ENCODE results near the gene ABCA2. TPM values are rescaled to one million over a fixed set of nuclear protein-coding genes. Genes with fewer than 3 reads are reported as not detected.

The ABCA2 gene
- polyA plus RNA-seq, 1 of the 3 experiments (the other 2 are of a cell fraction): 34.7 TPM

DNA sequence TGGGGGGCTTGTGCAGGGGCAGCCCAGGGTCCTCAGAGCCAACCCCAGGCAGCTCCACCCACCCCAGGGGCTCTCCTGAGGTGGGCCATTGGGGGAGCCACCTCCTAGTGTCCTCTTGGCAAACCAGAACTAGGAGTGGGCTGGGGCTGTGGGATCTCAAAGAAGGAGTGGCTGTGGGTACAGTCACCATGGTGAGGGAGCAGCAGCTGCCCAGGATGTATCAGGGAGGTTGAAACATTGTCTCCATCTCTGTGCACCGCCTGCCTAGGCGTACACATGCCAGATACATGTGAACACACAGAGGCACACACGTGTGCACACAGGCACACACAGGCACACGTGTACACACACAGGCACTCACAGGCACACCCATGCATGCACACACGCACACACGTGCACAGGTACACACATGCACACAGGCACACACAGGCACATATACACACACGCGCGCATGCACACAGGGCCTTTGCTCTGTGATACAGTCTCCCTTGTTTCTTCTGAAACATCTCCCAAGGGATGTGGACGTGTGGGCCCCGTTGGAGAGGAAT is 65.3 kb downstream of the ABCA2 start:
- no peak for DNase-seq
- POLR2A ChIA-PET: interaction anchor here (0.6 kb wide), 1 partner anchor 8 kb away, joined by 4 read pairs; no protein-coding TSS in a partner anchor
- Histone ChIP-seq H3K9ac (no peak overlapping the region), H4K20me1 (ENCODE audit: insufficient read depth) (no peaks in the 10 kb centered on the region), H3K79me2 (ENCODE audit: insufficient read depth) (no peaks in the 10 kb centered on the region), H3K27me3 (ENCODE audit: insufficient read depth) (no peaks in the 10 kb centered on the region), H3K4me3 (ENCODE audit: low read depth in 2 of 2, low read length in 1 of 2) (no peak overlapping the region), H2AFZ (ENCODE audit: low read depth) (no peak overlapping the region), H3K9me2 (no peaks in the 10 kb centered on the region), H3K27ac (ENCODE audit: low read depth in 2 of 2, low read length in 1 of 2) (no peak overlapping the region), H3F3A (replicated peaks; ENCODE audit: insufficient read depth) (no peaks in the 10 kb centered on the region), H3K4me2 (no peak overlapping the region), H3K4me1 (ENCODE audit: control insufficient read depth in 1 of 2, insufficient read depth in 2 of 2, low read depth in 1 of 2, low read length in 1 of 2) (peaks cover 0 to 8% of the 10 kb centered on the region in 2 experiments; a peak in 1 of 4 replicates), H3K36me3 (replicated peaks in 1 of 2; ENCODE audit: control insufficient read depth in 1 of 2, insufficient read depth in 2 of 2, low read length in 1 of 2) (no peaks in the 10 kb centered on the region), H3K9me3 (no peaks in the 10 kb centered on the region)
- 83% methylated on average over 9 of the region's 11 CpGs for WGBS (ENCODE audit: low lambda C conversion rate)
- no peak for TF ChIP-seq NFIC (IDR thresholded peaks at IDR 0.05; ENCODE audit: borderline replicate concordance)
- TF ChIP-seq SIN3A (IDR thresholded peaks at IDR 0.05; ENCODE audit: borderline replicate concordance, low read depth, low read length): no peak
- CTCF ChIA-PET: interaction anchor here (0.6 to 1.6 kb wide), 3 partner anchors 8 to 68 kb away, joined by 3 to 6 read pairs (median 4); partner anchors contain the start of genes C8G and FBXW5

DNA sequence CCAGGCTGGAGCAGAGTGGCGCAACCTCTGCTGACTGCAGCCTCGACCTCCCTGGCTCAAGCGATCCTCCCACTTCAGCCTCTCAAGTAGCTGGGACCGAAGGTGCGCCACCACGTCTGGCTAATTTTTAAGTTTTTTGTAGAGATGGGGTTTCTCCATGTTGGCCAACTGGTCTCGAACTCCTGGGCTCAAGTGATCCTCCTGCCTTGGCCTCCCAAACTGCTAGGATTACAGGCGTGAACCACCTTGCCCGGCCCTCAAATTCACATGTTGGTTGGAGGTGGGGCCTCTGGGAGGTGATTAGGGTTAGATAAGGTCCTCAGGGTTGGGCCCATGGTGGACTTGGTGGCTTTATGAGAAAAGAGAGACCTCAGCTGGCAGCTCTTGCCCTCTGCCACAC is 65.9 kb downstream of the ABCA2 start:
- Histone ChIP-seq H3K4me2 (no peak overlapping the region), H3K79me2 (ENCODE audit: insufficient read depth) (no peaks in the 10 kb centered on the region), H3K4me3 (ENCODE audit: low read depth in 2 of 2, low read length in 1 of 2) (no peak overlapping the region), H3F3A (replicated peaks; ENCODE audit: insufficient read depth) (no peaks in the 10 kb centered on the region), H2AFZ (ENCODE audit: low read depth) (no peak overlapping the region), H4K20me1 (ENCODE audit: insufficient read depth) (no peaks in the 10 kb centered on the region), H3K9me3 (no peaks in the 10 kb centered on the region), H3K9me2 (no peaks in the 10 kb centered on the region), H3K36me3 (replicated peaks in 1 of 2; ENCODE audit: control insufficient read depth in 1 of 2, insufficient read depth in 2 of 2, low read length in 1 of 2) (no peaks in the 10 kb centered on the region), H3K27me3 (ENCODE audit: insufficient read depth) (no peaks in the 10 kb centered on the region), H3K4me1 (ENCODE audit: control insufficient read depth in 1 of 2, insufficient read depth in 2 of 2, low read depth in 1 of 2, low read length in 1 of 2) (peaks cover 0 to 8% of the 10 kb centered on the region in 2 experiments; a peak in 1 of 4 replicates), H3K27ac (ENCODE audit: low read depth in 2 of 2, low read length in 1 of 2) (no peak overlapping the region), H3K9ac (no peak overlapping the region)
- ChIA-PET POLR2A (interaction anchor here (0.6 kb wide), 1 partner anchor 8 kb away, joined by 4 read pairs; no protein-coding TSS in a partner anchor), CTCF (interaction anchor here (1.0 to 1.6 kb wide), 2 partner anchors 9 to 18 kb away, joined by 4 to 6 read pairs; partner anchors contain the start of genes C8G and FBXW5)
- no peak for DNase-seq
- no peak for TF ChIP-seq CHD2 (IDR thresholded peaks at IDR 0.05; ENCODE audit: low read length, partially characterized antibody)
- TF ChIP-seq FOSL2 (IDR thresholded peaks at IDR 0.05; ENCODE audit: borderline replicate concordance, low read depth): no peak
- 87% methylated on average over 9 of the region's 9 CpGs for WGBS (ENCODE audit: low lambda C conversion rate)

DNA sequence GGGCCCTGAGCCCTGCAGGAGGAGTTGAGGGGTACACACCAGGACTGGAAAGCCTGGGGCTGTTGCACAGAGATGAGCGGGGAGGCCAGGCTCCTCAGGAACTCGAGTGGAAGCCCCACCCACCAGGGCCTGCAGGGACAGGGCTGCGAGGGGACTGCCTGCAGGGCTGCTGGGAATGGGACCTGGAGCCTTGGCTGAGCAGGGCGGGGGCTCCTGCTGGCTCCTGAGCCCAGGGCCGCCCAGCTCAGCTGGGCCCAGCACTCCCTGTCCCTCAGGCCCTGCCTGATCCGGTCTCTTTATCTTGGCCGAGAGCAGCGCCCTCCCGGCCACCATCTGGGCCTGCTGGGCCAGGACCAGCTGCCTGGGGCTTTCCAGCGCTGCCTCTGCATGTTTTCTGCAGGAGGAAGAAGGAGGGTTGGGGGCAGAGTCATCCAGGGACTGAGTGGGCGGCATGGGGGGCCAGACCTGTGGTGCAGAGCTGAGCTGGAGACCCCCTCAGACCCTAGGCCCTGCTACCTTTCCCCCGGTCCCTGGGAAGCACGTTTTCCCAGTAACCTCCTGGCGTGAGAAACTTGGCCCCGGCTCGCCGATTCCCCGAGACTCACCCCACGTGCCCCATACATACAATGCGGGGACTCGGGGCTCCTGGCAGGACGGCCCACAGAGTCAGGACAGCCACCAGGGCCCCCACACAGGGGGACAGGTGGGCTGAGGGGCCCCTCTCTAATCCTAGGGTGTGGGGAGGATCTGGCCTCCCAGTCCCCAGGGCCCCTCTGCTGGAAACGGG is 66.6 kb downstream of the ABCA2 start:
- DNase-seq: peak; percentile 66
- ChIA-PET CTCF (interaction anchor here (1.0 to 1.6 kb wide), 2 partner anchors 9 to 17 kb away, joined by 4 to 6 read pairs; partner anchors contain the start of genes C8G and FBXW5), POLR2A (no interaction called here)
- Histone ChIP-seq H3K4me2 (no peak overlapping the region), H2AFZ (ENCODE audit: low read depth) (no peak overlapping the region), H3K27ac (ENCODE audit: low read depth in 2 of 2, low read length in 1 of 2) (no peak overlapping the region; a peak in 1 of 4 replicates), H3F3A (replicated peaks; ENCODE audit: insufficient read depth) (no peaks in the 10 kb centered on the region), H3K9me3 (no peaks in the 10 kb centered on the region), H3K9ac (no peak overlapping the region), H3K27me3 (ENCODE audit: insufficient read depth) (no peaks in the 10 kb centered on the region), H3K79me2 (ENCODE audit: insufficient read depth) (no peaks in the 10 kb centered on the region), H3K4me1 (ENCODE audit: control insufficient read depth in 1 of 2, insufficient read depth in 2 of 2, low read depth in 1 of 2, low read length in 1 of 2) (peaks cover 0 to 8% of the 10 kb centered on the region in 2 experiments; a peak in 1 of 4 replicates), H3K4me3 (ENCODE audit: low read depth in 2 of 2, low read length in 1 of 2) (no peak overlapping the region), H3K36me3 (replicated peaks in 1 of 2; ENCODE audit: control insufficient read depth in 1 of 2, insufficient read depth in 2 of 2, low read length in 1 of 2) (no peaks in the 10 kb centered on the region), H3K9me2 (no peaks in the 10 kb centered on the region), H4K20me1 (ENCODE audit: insufficient read depth) (no peaks in the 10 kb centered on the region)
- WGBS (ENCODE audit: low lambda C conversion rate): 74% methylated on average over 12 of the region's 23 CpGs
- no peak for TF ChIP-seq PBX3 (IDR thresholded peaks at IDR 0.05)
- TF ChIP-seq SIN3A (IDR thresholded peaks at IDR 0.05; ENCODE audit: borderline replicate concordance, low read depth, low read length): no peak
- TF ChIP-seq POLR2AphosphoS5 (IDR thresholded peaks at IDR 0.05; ENCODE audit: low read depth, low read length): no peak
- no peak for TF ChIP-seq TCF12 (IDR thresholded peaks at IDR 0.05)
- no peak for TF ChIP-seq MEF2A (IDR thresholded peaks at IDR 0.05; ENCODE audit: borderline replicate concordance, low read depth)
- TF ChIP-seq, protein P1, sequence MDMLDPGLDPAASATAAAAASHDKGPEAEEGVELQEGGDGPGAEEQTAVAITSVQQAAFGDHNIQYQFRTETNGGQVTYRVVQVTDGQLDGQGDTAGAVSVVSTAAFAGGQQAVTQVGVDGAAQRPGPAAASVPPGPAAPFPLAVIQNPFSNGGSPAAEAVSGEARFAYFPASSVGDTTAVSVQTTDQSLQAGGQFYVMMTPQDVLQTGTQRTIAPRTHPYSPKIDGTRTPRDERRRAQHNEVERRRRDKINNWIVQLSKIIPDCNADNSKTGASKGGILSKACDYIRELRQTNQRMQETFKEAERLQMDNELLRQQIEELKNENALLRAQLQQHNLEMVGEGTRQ (IDR thresholded peaks at IDR 0.05; ENCODE audit: borderline replicate concordance, low read depth, low read length): no peak
- no peak for TF ChIP-seq USF1 (IDR thresholded peaks at IDR 0.05; ENCODE audit: borderline replicate concordance, low read depth)
- TF ChIP-seq MXI1 (IDR thresholded peaks at IDR 0.05; ENCODE audit: low read depth, low read length): no peak
- TF ChIP-seq, protein P2, sequence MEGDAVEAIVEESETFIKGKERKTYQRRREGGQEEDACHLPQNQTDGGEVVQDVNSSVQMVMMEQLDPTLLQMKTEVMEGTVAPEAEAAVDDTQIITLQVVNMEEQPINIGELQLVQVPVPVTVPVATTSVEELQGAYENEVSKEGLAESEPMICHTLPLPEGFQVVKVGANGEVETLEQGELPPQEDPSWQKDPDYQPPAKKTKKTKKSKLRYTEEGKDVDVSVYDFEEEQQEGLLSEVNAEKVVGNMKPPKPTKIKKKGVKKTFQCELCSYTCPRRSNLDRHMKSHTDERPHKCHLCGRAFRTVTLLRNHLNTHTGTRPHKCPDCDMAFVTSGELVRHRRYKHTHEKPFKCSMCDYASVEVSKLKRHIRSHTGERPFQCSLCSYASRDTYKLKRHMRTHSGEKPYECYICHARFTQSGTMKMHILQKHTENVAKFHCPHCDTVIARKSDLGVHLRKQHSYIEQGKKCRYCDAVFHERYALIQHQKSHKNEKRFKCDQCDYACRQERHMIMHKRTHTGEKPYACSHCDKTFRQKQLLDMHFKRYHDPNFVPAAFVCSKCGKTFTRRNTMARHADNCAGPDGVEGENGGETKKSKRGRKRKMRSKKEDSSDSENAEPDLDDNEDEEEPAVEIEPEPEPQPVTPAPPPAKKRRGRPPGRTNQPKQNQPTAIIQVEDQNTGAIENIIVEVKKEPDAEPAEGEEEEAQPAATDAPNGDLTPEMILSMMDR (IDR thresholded peaks at IDR 0.05): no peak
- no peak for TF ChIP-seq GABPA (IDR thresholded peaks at IDR 0.05; ENCODE audit: low read depth)
- TF ChIP-seq CHD2 (IDR thresholded peaks at IDR 0.05; ENCODE audit: low read length, partially characterized antibody): no peak
- no peak for TF ChIP-seq FOSL2 (IDR thresholded peaks at IDR 0.05; ENCODE audit: borderline replicate concordance, low read depth)
- TF ChIP-seq MAX (IDR thresholded peaks at IDR 0.05; ENCODE audit: low read depth): no peak

Measured in SK-N-SH (cell line).